ENCODE data around the gene FAM43A.

GRCh38 chr3:194682694-194683310, 2.9 kb upstream of the FAM43A start:
- no peak for TF ChIP-seq POLR2A (IDR thresholded peaks at IDR 0.05)
- TF ChIP-seq, protein P1, sequence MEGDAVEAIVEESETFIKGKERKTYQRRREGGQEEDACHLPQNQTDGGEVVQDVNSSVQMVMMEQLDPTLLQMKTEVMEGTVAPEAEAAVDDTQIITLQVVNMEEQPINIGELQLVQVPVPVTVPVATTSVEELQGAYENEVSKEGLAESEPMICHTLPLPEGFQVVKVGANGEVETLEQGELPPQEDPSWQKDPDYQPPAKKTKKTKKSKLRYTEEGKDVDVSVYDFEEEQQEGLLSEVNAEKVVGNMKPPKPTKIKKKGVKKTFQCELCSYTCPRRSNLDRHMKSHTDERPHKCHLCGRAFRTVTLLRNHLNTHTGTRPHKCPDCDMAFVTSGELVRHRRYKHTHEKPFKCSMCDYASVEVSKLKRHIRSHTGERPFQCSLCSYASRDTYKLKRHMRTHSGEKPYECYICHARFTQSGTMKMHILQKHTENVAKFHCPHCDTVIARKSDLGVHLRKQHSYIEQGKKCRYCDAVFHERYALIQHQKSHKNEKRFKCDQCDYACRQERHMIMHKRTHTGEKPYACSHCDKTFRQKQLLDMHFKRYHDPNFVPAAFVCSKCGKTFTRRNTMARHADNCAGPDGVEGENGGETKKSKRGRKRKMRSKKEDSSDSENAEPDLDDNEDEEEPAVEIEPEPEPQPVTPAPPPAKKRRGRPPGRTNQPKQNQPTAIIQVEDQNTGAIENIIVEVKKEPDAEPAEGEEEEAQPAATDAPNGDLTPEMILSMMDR (IDR thresholded peaks at IDR 0.05 in 4 of 5, conservative IDR thresholded peaks at IDR 0.05 in 1 of 5) = peak; percentile 80 to 89 (median 85)
